Right ventricle myocardium superior (tissue), 1 donor: Measurements from ENCODE around the gene HIF3A. TPM values are rescaled to one million over a fixed set of nuclear protein-coding genes. Genes with fewer than 3 reads are reported as not detected.
A peak's percentile ranks its signal among the peaks of the same experiment; 100 is the strongest.

ENCODE experiments used
- ATAC-seq: fragments of 200-7000 bp; cut with Tn5 transposase; one replicate; pipeline ENCODE4 v1.9.1; 2020; ENCODE audit warnings: mild to moderate bottlenecking; ENCODE audit not compliant: poor library complexity
- DNase-seq: peaks from one replicate; pipeline ENCODE4 v3.0.0-alpha.2; 2020
- intact Hi-C: fragments of 100-400 bp; cut with DNase I; formaldehyde crosslinking; loops from one replicate; pipeline ENCODE4 v1.11.2; 2022
- total RNA-seq: library from RNA; stranded (reverse); fragmentation: NEBNext Ultra II Directional; extraction: Animal tissue kit (Norgen Biotek cat#: 25700); gene quantifications from one replicate; pipeline ENCODE4 v1.2.1, GENCODE V29; 2021
- donor health status: DM: no; HTN: yes; CAD: no; lungs with severe emphysema.

Gene HIF3A
- total RNA-seq, 1 donor from 2014 or later: 73.1 TPM

DNA sequence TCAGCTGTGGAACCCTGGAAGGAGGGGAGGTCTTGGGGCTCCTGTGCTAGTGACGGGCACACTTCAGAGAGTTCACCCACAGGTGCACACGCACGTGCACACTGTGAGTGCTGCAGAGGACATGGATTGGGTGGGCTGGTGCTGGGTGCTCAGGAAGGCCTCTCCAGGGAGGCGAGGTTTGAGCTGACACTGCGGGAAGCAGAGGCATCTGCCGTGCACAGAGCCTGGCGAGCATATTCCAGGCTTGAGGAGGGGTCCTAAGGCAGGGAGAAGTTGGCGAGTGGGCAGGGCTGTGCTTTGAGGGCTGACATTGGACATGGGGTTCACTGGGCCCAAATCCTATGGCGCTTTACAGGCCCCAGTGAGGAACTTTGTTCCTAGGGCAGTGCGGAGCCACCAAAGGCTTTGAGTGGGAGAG, 90.9 kb downstream of the HIF3A start:
- DNase-seq: no peak
- ATAC-seq: no peak
- intact Hi-C loops: no loop called here

DNA sequence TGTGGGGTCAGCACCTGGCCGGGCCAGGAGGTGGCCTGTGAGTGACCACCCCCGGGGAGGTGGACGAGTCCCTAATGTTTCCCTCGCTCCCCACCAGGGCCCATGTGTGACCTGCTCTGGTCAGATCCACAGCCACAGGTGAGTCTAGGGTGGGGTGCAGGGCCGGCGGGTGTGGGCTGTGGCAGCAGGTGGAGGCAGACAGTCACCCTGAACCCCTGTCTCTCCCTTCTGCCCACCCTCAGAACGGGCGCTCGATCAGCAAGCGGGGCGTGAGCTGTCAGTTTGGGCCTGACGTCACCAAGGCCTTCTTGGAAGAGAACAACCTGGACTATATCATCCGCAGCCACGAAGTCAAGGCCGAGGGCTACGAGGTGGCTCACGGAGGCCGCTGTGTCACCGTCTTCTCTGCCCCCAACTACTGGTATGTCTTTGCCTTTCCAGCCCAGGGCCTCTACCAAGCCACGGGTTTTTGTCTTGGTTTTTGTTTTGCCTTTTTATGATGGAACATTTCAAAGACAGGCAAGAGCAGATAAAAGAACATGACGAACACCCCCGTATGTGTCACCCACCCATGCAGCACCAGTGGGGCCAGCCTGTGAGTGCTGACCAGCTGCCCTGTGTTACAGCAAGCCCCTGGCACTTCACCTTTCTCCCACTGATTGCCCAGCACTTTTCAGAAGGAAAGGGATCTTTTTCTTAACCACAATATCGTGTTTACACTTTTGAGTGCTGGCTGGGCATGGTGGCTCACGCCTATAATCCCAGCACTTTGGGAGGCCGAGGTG, 91.7 kb downstream of the HIF3A start:
- ATAC-seq (no peak), DNase-seq (no peak)
- intact Hi-C loops: no loop called here

GRCh38 chr19:46390121-46390858, 93.4 kb downstream of the HIF3A start:
- intact Hi-C loops: loop anchor here (10.0 kb wide), 1 partner anchor 125 kb away; no protein-coding TSS in a partner anchor
- ATAC-seq (no peak), DNase-seq (no peak)

- no peak for DNase-seq
- intact Hi-C loops: loop anchor here (10.0 kb wide), 1 partner anchor 124 kb away; no protein-coding TSS in a partner anchor
- peak; percentile 9 for ATAC-seq
These were observed 94.0 kb downstream of the HIF3A start for GRCh38 chr19:46390866-46391265.

DNA sequence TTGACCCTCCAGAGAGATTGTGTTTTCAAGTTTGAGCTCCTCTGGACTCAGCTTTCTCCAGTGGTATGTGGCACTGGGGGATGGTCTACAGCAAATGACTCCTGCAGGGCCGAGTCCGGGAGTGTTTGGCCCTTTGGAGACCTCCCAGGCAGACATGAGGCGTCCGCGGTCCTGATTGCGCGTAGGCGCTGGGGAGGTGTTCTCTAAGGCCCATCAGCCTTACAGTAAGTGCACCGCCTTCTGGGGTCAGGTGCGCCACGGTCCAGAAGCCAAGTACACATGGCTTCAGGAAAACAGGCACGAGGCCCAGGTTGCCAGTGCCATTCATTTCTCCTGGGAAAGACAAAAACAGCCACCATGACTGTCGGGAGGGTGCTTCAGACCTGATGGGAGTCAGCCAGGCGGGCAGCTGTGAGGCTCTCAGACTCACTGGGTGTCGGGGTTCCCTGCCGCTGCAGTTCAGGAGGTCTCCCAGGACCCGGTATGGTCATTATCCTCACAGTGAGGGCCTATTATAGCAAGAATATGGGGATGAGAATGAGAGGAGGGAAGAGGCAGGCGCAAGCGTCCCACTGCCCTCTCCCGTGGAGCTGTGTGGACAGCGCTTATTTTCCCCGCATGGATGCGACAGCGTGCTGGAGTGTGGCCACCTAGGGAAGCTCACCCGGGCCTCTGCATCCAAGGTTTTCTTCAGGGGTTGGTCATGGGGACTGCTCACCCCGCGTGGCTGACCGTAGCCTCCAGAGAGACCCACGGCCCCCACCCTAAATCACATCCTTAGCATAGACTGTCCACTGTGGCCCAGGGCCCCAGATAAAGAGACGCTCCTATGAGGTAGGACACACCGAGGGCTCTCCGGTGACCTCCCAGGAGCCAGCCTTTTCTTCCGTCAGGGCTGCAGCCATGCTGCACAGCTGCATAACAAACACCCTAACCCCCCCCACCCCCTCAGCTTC, 94.7 kb downstream of the HIF3A start:
- no peak for ATAC-seq
- DNase-seq: no peak
- intact Hi-C loops: loop anchor here (10.0 kb wide), 1 partner anchor 123 kb away; no protein-coding TSS in a partner anchor

DNA sequence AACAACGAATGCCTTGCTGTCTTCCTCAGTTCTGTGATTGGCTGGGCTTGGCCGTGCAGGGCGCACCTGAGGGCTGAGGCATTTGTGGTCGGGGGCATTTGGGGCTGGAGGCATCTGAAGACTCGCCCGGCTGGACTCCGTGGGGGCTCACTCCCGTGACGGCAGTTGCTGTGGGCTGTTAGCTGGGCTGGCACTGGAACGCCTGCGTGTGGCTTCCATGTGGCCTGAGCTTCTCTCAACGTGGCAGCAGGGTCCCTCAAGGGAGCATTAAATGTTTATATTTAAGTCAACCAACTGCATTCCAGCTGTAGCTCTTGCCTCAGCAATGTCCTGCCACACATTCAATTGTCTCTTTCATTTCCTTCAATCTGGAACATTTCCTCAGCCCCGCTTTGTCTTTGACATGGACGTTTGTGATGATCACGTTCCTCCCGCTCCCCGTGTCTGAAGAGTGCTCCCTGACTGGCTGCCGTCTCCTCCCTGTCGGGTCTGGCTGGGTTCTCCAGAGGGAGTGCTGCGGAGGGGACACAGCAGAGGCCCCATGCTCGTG, 95.5 kb downstream of the HIF3A start:
- intact Hi-C loops: loop anchor here (10.0 kb wide), 1 partner anchor 122 kb away; no protein-coding TSS in a partner anchor
- ATAC-seq: no peak
- DNase-seq: no peak

- intact Hi-C loops: loop anchor here (10.0 kb wide), 1 partner anchor 122 kb away; no protein-coding TSS in a partner anchor
- DNase-seq (no peak), ATAC-seq (no peak)
These were observed 96.0 kb downstream of the HIF3A start for GRCh38 chr19:46392837-46393236.

Other genes starting within 250 kb of the HIF3A start
- gene IGFL3, start 172.4 kb upstream of the HIF3A start, total RNA-seq: not detected
- not detected for gene IGFL2, start 148.8 kb upstream of the HIF3A start, total RNA-seq
- not detected for gene IGFL1, start 67.3 kb upstream of the HIF3A start, total RNA-seq
- 69.5 TPM for gene PPP5C, start 50.0 kb downstream of the HIF3A start, total RNA-seq
- gene CCDC8, start 116.5 kb downstream of the HIF3A start, total RNA-seq: 28.1 TPM
- not detected for gene PNMA8C, start 131.9 kb downstream of the HIF3A start, total RNA-seq
- gene PNMA8A, start 174.5 kb downstream of the HIF3A start, total RNA-seq: 7.3 TPM
- gene PNMA8B, start 198.8 kb downstream of the HIF3A start, total RNA-seq: 0.65 TPM